Femur (tissue), 1 donor: ENCODE data around the gene AVPR2.

ENCODE experiments used
- DNase-seq: peaks from one replicate; pipeline ENCODE4 v3.0.0-alpha.2; 2017

The AVPR2 gene

GRCh38 chrX:153953892-153954557 lies 49.6 kb downstream of the AVPR2 start:
- no peak for DNase-seq

- no peak for DNase-seq
These were observed 50.2 kb downstream of the AVPR2 start for GRCh38 chrX:153954558-153955227.

- no peak for DNase-seq
These were observed 50.8 kb downstream of the AVPR2 start for GRCh38 chrX:153955228-153955732.

- no peak for DNase-seq
These were observed 51.8 kb downstream of the AVPR2 start for GRCh38 chrX:153956044-153956907.
